ENCODE data around the gene MED12L.

- TF ChIP-seq POLR2AphosphoS5 (IDR thresholded peaks at IDR 0.05; ENCODE audit: low read depth), result no peak
- TF ChIP-seq CTCF (IDR thresholded peaks at IDR 0.05; ENCODE audit: insufficient read depth, low read length), result no peak
- no peak for TF ChIP-seq REST (IDR thresholded peaks at IDR 0.05; ENCODE audit: insufficient replicate concordance, low read depth)
- TF ChIP-seq SPI1 (IDR thresholded peaks at IDR 0.05; ENCODE audit: borderline replicate concordance, low read depth), result no peak
Observed at GRCh38 chr3:151299006-151299405, 213.5 kb downstream of the MED12L start.
